ENCODE data around the gene CYFIP2. TPM values are rescaled to one million over a fixed set of nuclear protein-coding genes. Genes with fewer than 3 reads are reported as not detected.

Gene CYFIP2
- total and polyA plus RNA-seq, 10 of the 15 experiments (the other 5 are each of a cell fraction or from before 2014, with no cell fraction given), result 43.4 to 173 (median 96.0) TPM

GRCh38 chr5:157327771-157328170, 61.8 kb downstream of the CYFIP2 start:
- H3K4me1 ChIP-seq (ENCODE audit: control insufficient read depth, insufficient read depth, low read length), result no peaks in the 10 kb centered on the region

More at GRCh38 chr5:157327771-157328170, 61.8 kb downstream of the CYFIP2 start:
- SMC1A ChIA-PET (ENCODE audit: uncharacterized antibody, unreplicated experiment), result interaction anchor here (0.6 to 3.4 kb wide), 15 partner anchors 15 to 416 kb away, joined by 3 to 33 read pairs (median 4); partner anchors contain the start of gene LSM11
- POLR2A ChIA-PET, result interaction anchor here (1.3 kb wide), 1 partner anchor 179 kb away, joined by 3 read pairs; no protein-coding TSS in a partner anchor
- Histone ChIP-seq H3K79me2 (ENCODE audit: control insufficient read depth, insufficient read depth, low read length) (no peaks in the 10 kb centered on the region), H3K27me3 (replicated peaks in 1 of 2; ENCODE audit: control insufficient read depth in 2 of 2, insufficient read depth in 2 of 2, low read length in 1 of 2) (no peaks in the 10 kb centered on the region), H3K4me3 (no peak overlapping the region), H3K4me2 (ENCODE audit: control insufficient read depth, insufficient read depth) (no peak overlapping the region), H3K9ac (ENCODE audit: control insufficient read depth, insufficient read depth, low read length) (no peak overlapping the region), H3K36me3 (ENCODE audit: control insufficient read depth in 2 of 2, insufficient read depth in 2 of 2, low read length in 1 of 2) (peaks cover 16 to 59% of the 10 kb centered on the region in 2 experiments), H2AFZ (ENCODE audit: control insufficient read depth, low read depth, low read length) (no peak overlapping the region), H3K27ac (ENCODE audit: control insufficient read depth, insufficient read depth) (no peak overlapping the region), H4K20me1 (ENCODE audit: control insufficient read depth, insufficient read depth) (no peaks in the 10 kb centered on the region), H3K9me3 (replicated peaks; ENCODE audit: control insufficient read depth, insufficient read depth, low read length) (no peaks in the 10 kb centered on the region)
- FAIRE-seq, result no peak
- WGBS (ENCODE audit: insufficient coverage, insufficient replicate concordance, low lambda C conversion rate, missing lambda C conversion rate), result 64% methylated on average over 3 of the region's 3 CpGs
- intact Hi-C loops (cut with micrococcal nuclease; ENCODE audit: unreplicated experiment), result loop anchor here (5.0 kb wide), 2 partner anchors 150 to 415 kb away; partner anchors contain the start of gene LSM11
- no peak for DNase-seq (ENCODE audit: low read depth, low spot score)
- in situ Hi-C loops (cut with MboI), result no loop called here
- TF ChIP-seq KAT2A (conservative IDR thresholded peaks at IDR 0.05; ENCODE audit: control insufficient read depth, low read depth, low read length), result no peak
- TF ChIP-seq WRNIP1 (IDR thresholded peaks at IDR 0.05; ENCODE audit: borderline replicate concordance, low read depth, low read length), result no peak
- TF ChIP-seq SP1 (IDR thresholded peaks at IDR 0.05; ENCODE audit: low read depth, low read length), result no peak
- no peak for TF ChIP-seq NFIC (IDR thresholded peaks at IDR 0.05; ENCODE audit: low read depth, low read length)
- no peak for TF ChIP-seq SREBF1 (IDR thresholded peaks at IDR 0.05; ENCODE audit: low read length)
- no peak for TF ChIP-seq ZNF592 (IDR thresholded peaks at IDR 0.05)
- no peak for TF ChIP-seq TCF3 (IDR thresholded peaks at IDR 0.05; ENCODE audit: borderline replicate concordance, insufficient read depth, low read depth, low read length)
- ATAC-seq, result peak; percentile 32
- RAD21 ChIA-PET (ENCODE audit: unreplicated experiment), result interaction anchor here (1.0 to 2.1 kb wide), 12 partner anchors 11 to 425 kb away, joined by 3 to 29 read pairs (median 5); partner anchors contain the start of genes LSM11 and THG1L
- CTCF ChIA-PET, result interaction anchor here (0.6 to 6.7 kb wide), 48 partner anchors 8 to 1283 kb away, joined by 3 to 111 read pairs (median 4); partner anchors contain the start of genes LSM11 and THG1L
- no TSS peak for BruUV-seq (replicated peaks)
